ENCODE measurements around the gene SLC12A8.

DNA sequence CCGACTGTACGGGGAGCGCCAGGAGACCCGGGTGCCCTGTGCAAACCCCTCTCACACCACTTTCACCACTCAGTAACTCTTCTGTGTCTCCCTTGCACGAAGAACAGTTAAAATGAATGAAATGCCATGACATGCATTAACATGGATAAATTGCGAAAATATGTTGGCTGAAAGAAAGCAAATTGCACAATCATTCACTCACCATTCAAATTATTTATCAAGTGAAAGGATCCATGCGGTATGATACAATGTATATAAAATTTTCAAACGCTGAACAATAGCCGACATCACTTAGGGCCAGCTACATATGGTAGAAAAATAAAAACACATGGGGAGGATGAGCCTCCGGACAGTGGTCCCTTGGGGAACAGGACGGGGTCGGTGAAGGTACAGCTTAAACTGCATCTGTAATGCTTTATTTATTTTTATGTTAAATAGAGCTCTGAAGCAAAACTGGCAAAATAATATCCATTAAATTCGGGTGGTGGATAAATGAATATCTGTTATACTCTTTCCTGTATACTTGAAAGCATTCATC, 45.9 kb downstream of the SLC12A8 start:
- TF ChIP-seq CTCF (conservative IDR thresholded peaks at IDR 0.05; ENCODE audit: low read depth in 2 of 2) = no peak
- TF ChIP-seq EZH2 (IDR thresholded peaks at IDR 0.05; ENCODE audit: low read depth, unreplicated experiment) = no peak
- no peak for TF ChIP-seq REST (IDR thresholded peaks at IDR 0.05; ENCODE audit: unreplicated experiment)
- no peak for TF ChIP-seq ZNF114 (CRISPR knock-in tag; IDR thresholded peaks at IDR 0.05)
